Activated CD8-positive, alpha-beta T cell treated with anti-CD3 and anti-CD28 coated beads for 36 hours (primary cell): ENCODE measurements around the gene ANLN. TPM values are rescaled to one million over a fixed set of nuclear protein-coding genes. Genes with fewer than 3 reads are reported as not detected.

Source experiments
- ATAC-seq: fragments of 200-7000 bp; cut with Tn5 transposase; one replicate; pipeline ENCODE4 v1.10.0; 2021; ENCODE audit warnings: mild to moderate bottlenecking, moderate library complexity
- CTCF ChIA-PET: fragments of 350-600 bp; sonication (Branson Sonifier 250); formaldehyde crosslinking; loops from one replicate; lab custom pipeline; 2021; ENCODE audit warnings: antibody characterized with exemption; lab: Charles Lee
- POLR2A ChIA-PET: fragments of 350-600 bp; sonication (Branson Sonifier 250); formaldehyde crosslinking; loops from one replicate; lab custom pipeline; 2021; ENCODE audit warnings: antibody characterized with exemption; lab: Charles Lee
- DNase-seq: peaks from one replicate; pipeline ENCODE4 v3.0.0-alpha.2; 2020
- H3K27ac Mint-ChIP-seq: one replicate; pipeline ENCODE4 v1.8.0; 2021; ENCODE audit warnings: mild to moderate bottlenecking, mixed read lengths
- H3K27me3 Mint-ChIP-seq: one replicate; pipeline ENCODE4 v1.8.0; 2021; ENCODE audit warnings: mixed read lengths
- H3K36me3 Mint-ChIP-seq: one replicate; pipeline ENCODE4 v1.8.0; 2021; ENCODE audit warnings: low read depth, mixed read lengths
- H3K4me1 Mint-ChIP-seq: one replicate; pipeline ENCODE4 v1.8.0; 2021; ENCODE audit warnings: low read depth, mixed read lengths
- H3K4me3 Mint-ChIP-seq: one replicate; pipeline ENCODE4 v1.8.0; 2021; ENCODE audit warnings: mild to moderate bottlenecking, moderate library complexity, mixed read lengths
- H3K9me3 Mint-ChIP-seq: one replicate; pipeline ENCODE4 v1.8.0; 2021; ENCODE audit warnings: mixed read lengths
- intact Hi-C: fragments of 100-400 bp; cut with micrococcal nuclease; formaldehyde crosslinking; loops from one replicate; pipeline ENCODE4 v1.10.0; 2022
- total RNA-seq, 2 experiments: library from RNA; stranded (reverse); gene quantifications; one replicate each; pipeline ENCODE4 v1.2.3, GENCODE V29; 2021
- TF ChIP-seq, protein P1 (sequence below): fragments of 200-600 bp; IDR thresholded peaks from one replicate; pipeline ENCODE4 v1.8.0; 2022; ENCODE audit warnings: antibody characterized with exemption, mild to moderate bottlenecking

ANLN gene
- total RNA-seq, 2 experiments from 2014 or later = 38.1 to 45.0 TPM

DNA sequence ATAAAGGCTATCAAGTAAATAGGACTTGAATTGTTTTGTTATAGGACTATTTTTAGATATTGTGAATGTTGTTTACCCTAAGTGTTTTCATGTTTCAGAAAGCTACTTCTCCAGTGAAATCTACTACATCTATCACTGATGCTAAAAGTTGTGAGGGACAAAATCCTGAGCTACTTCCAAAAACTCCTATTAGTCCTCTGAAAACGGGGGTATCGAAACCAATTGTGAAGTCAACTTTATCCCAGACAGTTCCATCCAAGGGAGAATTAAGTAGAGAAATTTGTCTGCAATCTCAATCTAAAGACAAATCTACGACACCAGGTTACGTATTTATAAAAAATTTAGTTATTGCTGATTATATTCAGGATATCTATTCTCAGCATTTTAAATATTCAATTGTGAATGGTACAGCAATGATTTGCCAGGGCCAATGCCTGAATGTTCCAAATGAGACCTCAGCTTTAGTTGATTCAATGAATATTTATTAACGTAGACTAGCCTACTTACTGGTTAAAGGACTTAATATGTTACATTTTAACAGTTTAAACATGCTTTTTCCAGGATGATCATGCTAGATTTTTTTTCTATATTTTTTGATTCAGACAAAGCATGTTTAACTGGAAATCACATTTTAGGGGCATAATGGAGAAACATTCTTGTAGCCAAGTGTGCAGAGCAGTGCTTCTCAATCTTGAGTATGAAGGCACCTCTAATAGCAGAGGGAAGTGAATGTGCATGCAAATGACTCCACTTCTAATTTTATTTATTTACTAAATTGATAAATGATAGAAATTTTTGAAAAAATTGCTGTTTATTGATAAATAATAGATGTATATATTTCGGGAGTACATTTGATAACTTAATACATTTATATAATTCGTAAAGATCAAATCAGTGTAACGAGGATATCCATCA lies 18.2 kb downstream of the ANLN start:
- intact Hi-C loops = no loop called here
- no peaks in the 10 kb centered on the region for H3K27me3 Mint-ChIP-seq
- no peak overlapping the region for H3K27ac Mint-ChIP-seq
- POLR2A ChIA-PET = no interaction called here
- no peak overlapping the region for H3K4me3 Mint-ChIP-seq
- TF ChIP-seq, protein P1, sequence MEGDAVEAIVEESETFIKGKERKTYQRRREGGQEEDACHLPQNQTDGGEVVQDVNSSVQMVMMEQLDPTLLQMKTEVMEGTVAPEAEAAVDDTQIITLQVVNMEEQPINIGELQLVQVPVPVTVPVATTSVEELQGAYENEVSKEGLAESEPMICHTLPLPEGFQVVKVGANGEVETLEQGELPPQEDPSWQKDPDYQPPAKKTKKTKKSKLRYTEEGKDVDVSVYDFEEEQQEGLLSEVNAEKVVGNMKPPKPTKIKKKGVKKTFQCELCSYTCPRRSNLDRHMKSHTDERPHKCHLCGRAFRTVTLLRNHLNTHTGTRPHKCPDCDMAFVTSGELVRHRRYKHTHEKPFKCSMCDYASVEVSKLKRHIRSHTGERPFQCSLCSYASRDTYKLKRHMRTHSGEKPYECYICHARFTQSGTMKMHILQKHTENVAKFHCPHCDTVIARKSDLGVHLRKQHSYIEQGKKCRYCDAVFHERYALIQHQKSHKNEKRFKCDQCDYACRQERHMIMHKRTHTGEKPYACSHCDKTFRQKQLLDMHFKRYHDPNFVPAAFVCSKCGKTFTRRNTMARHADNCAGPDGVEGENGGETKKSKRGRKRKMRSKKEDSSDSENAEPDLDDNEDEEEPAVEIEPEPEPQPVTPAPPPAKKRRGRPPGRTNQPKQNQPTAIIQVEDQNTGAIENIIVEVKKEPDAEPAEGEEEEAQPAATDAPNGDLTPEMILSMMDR = no peak
- H3K4me1 Mint-ChIP-seq = no peaks in the 10 kb centered on the region
- H3K9me3 Mint-ChIP-seq = no peaks in the 10 kb centered on the region
- no peak for ATAC-seq
- CTCF ChIA-PET = interaction anchor here (0.9 kb wide), 1 partner anchor 88 kb away, joined by 3 read pairs; no protein-coding TSS in a partner anchor
- H3K36me3 Mint-ChIP-seq = peaks cover 32% of the 10 kb centered on the region
- DNase-seq = no peak

DNA sequence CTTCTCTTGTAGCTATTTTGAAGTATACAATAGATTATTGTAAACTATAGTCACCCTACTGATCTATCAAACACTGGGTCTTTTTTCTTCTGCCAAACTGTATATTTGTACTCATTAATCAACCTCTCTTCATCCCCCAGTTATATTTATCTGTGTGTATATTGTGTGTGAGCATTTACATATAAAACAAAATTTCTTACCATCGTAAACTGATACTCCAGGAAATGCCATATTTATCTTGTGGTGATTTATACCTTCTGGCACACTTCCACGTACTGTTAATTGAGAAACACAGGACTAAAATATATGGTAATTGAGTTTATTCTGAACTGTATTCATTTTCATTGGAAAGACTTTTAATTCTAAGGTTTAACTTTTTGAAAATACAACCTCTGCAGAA lies 18.9 kb downstream of the ANLN start:
- H3K27ac Mint-ChIP-seq = no peak overlapping the region
- H3K4me1 Mint-ChIP-seq = no peaks in the 10 kb centered on the region
- no peaks in the 10 kb centered on the region for H3K27me3 Mint-ChIP-seq
- no peak for ATAC-seq
- intact Hi-C loops = no loop called here
- DNase-seq = no peak
- POLR2A ChIA-PET = no interaction called here
- peaks cover 28% of the 10 kb centered on the region for H3K36me3 Mint-ChIP-seq
- H3K4me3 Mint-ChIP-seq = no peak overlapping the region
- H3K9me3 Mint-ChIP-seq = no peaks in the 10 kb centered on the region
- TF ChIP-seq, protein P1 = no peak
- CTCF ChIA-PET = interaction anchor here (0.9 kb wide), 1 partner anchor 89 kb away, joined by 3 read pairs; no protein-coding TSS in a partner anchor

DNA sequence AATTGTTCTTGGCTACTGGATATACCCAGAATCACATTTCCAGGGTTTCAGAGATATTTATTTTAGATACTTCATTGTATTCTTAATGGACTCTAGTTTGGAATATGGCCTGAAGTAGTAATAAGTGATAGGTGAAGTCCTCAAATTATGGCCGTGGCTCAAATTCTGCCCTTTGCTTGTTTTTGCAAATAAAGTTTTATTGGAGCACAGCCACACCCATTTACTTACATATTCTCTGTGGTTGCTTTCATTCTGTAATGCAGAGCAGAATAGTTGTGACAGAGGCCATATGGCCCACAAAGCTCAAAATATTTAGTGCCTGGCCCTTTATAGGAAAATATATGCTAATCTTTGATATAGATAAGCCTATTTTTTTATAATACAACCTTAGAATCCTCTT lies 19.5 kb downstream of the ANLN start:
- no peak overlapping the region for H3K4me3 Mint-ChIP-seq
- H3K36me3 Mint-ChIP-seq = peaks cover 28% of the 10 kb centered on the region
- TF ChIP-seq, protein P1 = no peak
- H3K9me3 Mint-ChIP-seq = no peaks in the 10 kb centered on the region
- ATAC-seq (no peak), DNase-seq (no peak)
- no peak overlapping the region for H3K27ac Mint-ChIP-seq
- no peaks in the 10 kb centered on the region for H3K4me1 Mint-ChIP-seq
- ChIA-PET CTCF (no interaction called here), POLR2A (no interaction called here)
- no peaks in the 10 kb centered on the region for H3K27me3 Mint-ChIP-seq
- intact Hi-C loops = no loop called here

DNA sequence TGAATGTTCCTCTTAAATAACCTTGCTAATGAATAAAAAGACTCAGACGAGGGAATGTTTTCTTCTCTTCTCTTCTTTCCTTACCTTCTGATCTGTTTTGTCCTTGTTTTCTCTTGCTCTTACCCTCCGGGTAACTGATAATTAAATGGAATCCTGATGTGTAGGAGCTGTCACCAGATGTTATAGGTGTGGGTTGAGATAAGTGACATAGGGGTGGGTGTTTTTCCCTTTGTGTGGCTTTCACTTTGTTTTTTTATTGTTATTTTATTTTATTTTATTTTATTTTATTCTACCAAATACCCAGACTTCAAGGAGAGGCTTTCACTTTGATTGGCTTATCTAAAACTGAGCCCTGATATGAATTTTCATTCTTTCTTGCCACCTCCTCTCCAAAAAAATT lies 25.5 kb downstream of the ANLN start:
- H3K27ac Mint-ChIP-seq = no peak overlapping the region
- intact Hi-C loops = no loop called here
- no peaks in the 10 kb centered on the region for H3K27me3 Mint-ChIP-seq
- DNase-seq = no peak
- TF ChIP-seq, protein P1 = no peak
- ChIA-PET POLR2A (no interaction called here), CTCF (interaction anchor here (0.9 kb wide), 1 partner anchor 73 kb away, joined by 3 read pairs; no protein-coding TSS in a partner anchor)
- no peaks in the 10 kb centered on the region for H3K9me3 Mint-ChIP-seq
- H3K36me3 Mint-ChIP-seq = peaks cover 32% of the 10 kb centered on the region
- no peak overlapping the region for H3K4me3 Mint-ChIP-seq
- no peak for ATAC-seq
- no peaks in the 10 kb centered on the region for H3K4me1 Mint-ChIP-seq

DNA sequence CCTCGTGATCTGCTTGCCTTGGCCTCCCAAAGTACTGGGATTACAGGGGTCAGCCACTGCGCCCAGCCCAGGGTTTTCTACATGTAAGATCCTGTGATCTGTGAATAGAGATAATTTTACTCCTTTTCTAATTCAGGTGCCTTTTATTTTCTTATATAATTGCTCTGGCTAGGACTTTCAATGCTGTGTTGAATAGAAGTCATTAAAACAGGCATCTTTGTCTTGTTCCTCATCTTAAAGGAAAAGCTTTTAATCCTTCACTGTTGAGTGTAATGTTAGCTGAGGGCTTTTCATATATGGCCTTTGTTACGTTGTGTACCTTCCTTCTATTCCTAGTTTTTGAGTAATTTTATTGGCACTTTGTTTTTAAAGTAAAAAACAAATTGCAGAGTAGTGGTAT lies 26.6 kb downstream of the ANLN start:
- Mint-ChIP-seq H3K36me3 (peaks cover 27% of the 10 kb centered on the region), H3K27ac (no peak overlapping the region), H3K9me3 (no peaks in the 10 kb centered on the region), H3K27me3 (no peaks in the 10 kb centered on the region), H3K4me1 (no peaks in the 10 kb centered on the region), H3K4me3 (no peak overlapping the region)
- intact Hi-C loops = no loop called here
- TF ChIP-seq, protein P1 = no peak
- no peak for ATAC-seq
- ChIA-PET CTCF (no interaction called here), POLR2A (interaction anchor here (1.1 kb wide), 1 partner anchor 13 kb away, joined by 3 read pairs; no protein-coding TSS in a partner anchor)
- DNase-seq = no peak
